BJ (cell line): ENCODE measurements around the gene SORCS3. TPM values are rescaled to one million over a fixed set of nuclear protein-coding genes. Genes with fewer than 3 reads are reported as not detected.

Experiments used
- CTCF ChIA-PET: fragments of 350-600 bp; formaldehyde crosslinking; extraction: SDS; loops from one replicate; lab custom pipeline; 2021; ENCODE audit warnings: antibody characterized with exemption, inconsistent platforms; lab: Yijun Ruan, JAX
- POLR2A ChIA-PET: fragments of 300-600 bp; sonication (Branson Sonifier 250); formaldehyde crosslinking; extraction: SDS; loops from one replicate; lab custom pipeline; 2021; ENCODE audit warnings: antibody characterized with exemption; lab: Charles Lee
- DNase-seq: peaks from one replicate; pipeline ENCODE4 v3.0.0-alpha.2; 2011; ENCODE audit warnings: low read depth
- H3K27me3 ChIP-seq: 2 replicates; pipeline ENCODE4 v1.6.0; 2011; ENCODE audit warnings: low read length; ENCODE audit not compliant: control insufficient read depth, insufficient read depth
- H3K36me3 ChIP-seq: 2 replicates; pipeline ENCODE4 v1.5.1; 2011; ENCODE audit warnings: low read length; ENCODE audit not compliant: control insufficient read depth, insufficient read depth
- H3K4me3 ChIP-seq: 2 replicates; pipeline ENCODE4 v1.5.1; 2011; ENCODE audit warnings: low read depth, mild to moderate bottlenecking, control low read depth, low read length
- polyA plus RNA-seq: library from polyadenylated mRNA; depleted of rRNA; stranded (reverse); fragments of >200 nt; gene quantifications from 2 replicates; pipeline ENCODE4 v1.2.3, GENCODE V29; 2011
- TF ChIP-seq, protein P1 (sequence below): IDR thresholded peaks from 2 replicates; pipeline ENCODE4 v1.5.1; 2011; ENCODE audit warnings: low read depth, mild to moderate bottlenecking, control low read depth, inconsistent platforms, low read length, moderate library complexity; ENCODE audit not compliant: insufficient read depth

The SORCS3 gene
- polyA plus RNA-seq, 1 experiment: not detected

DNA sequence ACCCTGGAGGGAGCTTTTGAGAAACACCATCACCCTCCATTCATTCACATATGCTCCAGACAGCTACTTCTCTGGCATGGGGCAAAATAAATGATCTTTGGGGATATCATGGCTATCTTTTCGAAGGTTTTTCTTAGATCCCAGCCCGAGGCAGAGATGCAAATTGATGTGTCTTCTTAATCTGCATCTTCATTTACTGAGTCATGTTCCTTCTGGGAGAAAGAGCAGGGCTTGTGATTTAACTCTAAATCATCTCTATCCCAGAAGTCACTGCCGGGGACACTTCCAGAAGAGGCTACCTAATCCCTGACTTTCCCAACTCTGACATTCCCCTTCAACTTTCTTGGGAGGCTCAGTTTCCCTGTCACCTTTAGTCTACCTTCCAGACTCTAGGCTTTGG lies 90.1 kb downstream of the SORCS3 start:
- ChIA-PET CTCF (no interaction called here), POLR2A (no interaction called here)
- H3K36me3 ChIP-seq: no peaks in the 10 kb centered on the region
- H3K4me3 ChIP-seq: no peak overlapping the region
- TF ChIP-seq, protein P1, sequence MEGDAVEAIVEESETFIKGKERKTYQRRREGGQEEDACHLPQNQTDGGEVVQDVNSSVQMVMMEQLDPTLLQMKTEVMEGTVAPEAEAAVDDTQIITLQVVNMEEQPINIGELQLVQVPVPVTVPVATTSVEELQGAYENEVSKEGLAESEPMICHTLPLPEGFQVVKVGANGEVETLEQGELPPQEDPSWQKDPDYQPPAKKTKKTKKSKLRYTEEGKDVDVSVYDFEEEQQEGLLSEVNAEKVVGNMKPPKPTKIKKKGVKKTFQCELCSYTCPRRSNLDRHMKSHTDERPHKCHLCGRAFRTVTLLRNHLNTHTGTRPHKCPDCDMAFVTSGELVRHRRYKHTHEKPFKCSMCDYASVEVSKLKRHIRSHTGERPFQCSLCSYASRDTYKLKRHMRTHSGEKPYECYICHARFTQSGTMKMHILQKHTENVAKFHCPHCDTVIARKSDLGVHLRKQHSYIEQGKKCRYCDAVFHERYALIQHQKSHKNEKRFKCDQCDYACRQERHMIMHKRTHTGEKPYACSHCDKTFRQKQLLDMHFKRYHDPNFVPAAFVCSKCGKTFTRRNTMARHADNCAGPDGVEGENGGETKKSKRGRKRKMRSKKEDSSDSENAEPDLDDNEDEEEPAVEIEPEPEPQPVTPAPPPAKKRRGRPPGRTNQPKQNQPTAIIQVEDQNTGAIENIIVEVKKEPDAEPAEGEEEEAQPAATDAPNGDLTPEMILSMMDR: no peak
- DNase-seq: no peak
- H3K27me3 ChIP-seq: no peaks in the 10 kb centered on the region

GRCh38 chr10:104732222-104732621 lies 91.1 kb downstream of the SORCS3 start:
- TF ChIP-seq, protein P1: no peak
- Histone ChIP-seq H3K4me3 (no peak overlapping the region), H3K27me3 (no peaks in the 10 kb centered on the region), H3K36me3 (no peaks in the 10 kb centered on the region)
- CTCF ChIA-PET: no interaction called here
- POLR2A ChIA-PET: no interaction called here
- no peak for DNase-seq

DNA sequence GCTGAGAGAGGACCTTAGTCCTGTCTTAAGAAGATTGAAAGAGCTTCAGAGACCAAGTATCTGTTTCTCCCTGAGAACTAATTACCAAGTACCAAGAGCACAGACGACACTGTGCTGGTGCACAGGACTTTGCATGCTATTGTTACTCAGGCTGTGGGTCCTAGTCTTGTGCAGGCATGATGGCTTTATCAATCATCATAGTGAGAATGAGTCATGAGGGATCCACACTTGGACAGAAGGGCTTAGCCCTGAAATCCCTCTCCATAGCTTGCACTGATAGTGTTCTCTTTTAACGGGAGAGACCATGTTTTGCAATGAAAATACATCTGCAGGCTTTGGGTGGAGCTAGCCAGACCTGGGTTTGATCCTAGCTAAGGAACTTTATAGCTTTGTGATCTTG lies 93.3 kb downstream of the SORCS3 start:
- TF ChIP-seq, protein P1: no peak
- Histone ChIP-seq H3K36me3 (no peaks in the 10 kb centered on the region), H3K4me3 (no peak overlapping the region), H3K27me3 (no peaks in the 10 kb centered on the region)
- ChIA-PET POLR2A (no interaction called here), CTCF (no interaction called here)
- DNase-seq: no peak

DNA sequence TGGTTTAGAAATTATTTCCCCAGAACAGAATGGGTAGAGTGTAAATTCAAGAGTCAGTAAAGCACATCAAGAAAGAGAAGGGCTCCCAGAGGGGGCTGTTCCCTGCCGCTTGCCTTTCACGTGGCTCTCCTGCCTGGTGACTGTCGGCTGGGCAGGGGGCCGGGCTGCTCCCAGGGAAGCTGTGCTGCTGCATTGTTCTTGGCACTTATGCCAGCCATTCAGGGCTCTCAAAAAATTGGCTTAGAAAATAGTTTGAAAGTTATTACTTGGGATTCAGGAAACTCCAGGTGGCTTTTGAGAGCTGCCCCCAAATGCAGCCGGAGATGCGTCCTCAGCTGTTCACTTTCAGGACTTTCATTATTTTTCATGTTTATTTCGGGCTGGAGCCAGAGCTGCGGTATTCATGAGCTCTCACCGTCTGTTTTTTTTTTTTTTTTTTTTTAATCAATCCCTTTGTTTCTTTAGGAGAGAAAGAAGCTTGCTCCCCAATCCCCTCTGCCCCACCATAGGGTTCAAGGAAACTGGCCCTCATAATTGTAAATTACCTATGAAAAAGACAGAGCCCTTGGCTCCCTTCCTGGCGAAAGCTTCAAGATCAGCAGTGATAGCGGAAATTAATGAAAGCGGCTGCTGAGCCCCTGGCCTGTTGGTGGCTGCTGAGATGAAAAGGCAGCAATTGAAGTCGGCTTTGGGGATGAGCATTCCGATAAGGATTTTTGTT lies 94.1 kb downstream of the SORCS3 start:
- POLR2A ChIA-PET: no interaction called here
- CTCF ChIA-PET: no interaction called here
- DNase-seq: no peak
- H3K4me3 ChIP-seq: no peak overlapping the region
- TF ChIP-seq, protein P1: no peak
- no peaks in the 10 kb centered on the region for H3K36me3 ChIP-seq
- no peaks in the 10 kb centered on the region for H3K27me3 ChIP-seq

DNA sequence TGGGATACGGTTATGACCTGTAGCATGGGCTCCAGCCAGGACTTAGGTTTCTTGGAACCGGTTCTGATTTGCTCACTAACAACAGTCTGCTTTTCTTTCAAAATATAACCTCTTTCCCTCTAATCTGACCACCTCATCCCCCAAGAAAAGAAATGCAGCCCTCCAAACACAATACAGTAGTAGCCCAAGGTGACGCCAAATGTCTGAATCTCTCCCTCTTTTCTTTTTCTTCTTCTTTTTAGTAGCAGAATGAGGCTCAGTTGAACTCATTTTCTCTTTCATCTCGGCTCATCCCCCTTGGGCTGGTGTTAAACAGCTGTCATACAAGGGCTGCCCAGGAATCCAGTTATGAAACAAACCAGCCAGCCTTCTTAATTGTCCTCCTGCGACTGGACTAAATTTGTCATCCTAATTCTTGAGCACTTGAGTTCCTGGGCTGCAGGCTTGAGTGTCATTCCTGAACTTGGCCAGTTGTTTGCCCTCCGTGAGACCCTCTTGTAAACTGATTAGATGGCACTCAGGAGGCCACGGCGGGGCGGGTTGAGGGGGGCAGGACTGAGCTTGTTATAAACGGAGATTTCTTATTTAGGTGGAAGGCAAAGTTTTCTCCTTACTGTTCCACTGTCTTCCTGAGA lies 94.8 kb downstream of the SORCS3 start:
- no peak for DNase-seq
- CTCF ChIA-PET: no interaction called here
- H3K27me3 ChIP-seq: no peaks in the 10 kb centered on the region
- POLR2A ChIA-PET: no interaction called here
- no peak overlapping the region for H3K4me3 ChIP-seq
- TF ChIP-seq, protein P1: no peak
- no peaks in the 10 kb centered on the region for H3K36me3 ChIP-seq
